ENCODE measurements around the gene PLAAT5.

The PLAAT5 gene

GRCh38 chr11:63512816-63513215 lies 21.8 kb upstream of the PLAAT5 start:
- no peaks in the 10 kb centered on the region for H3K36me3 ChIP-seq (ENCODE audit: control insufficient read depth in 1 of 2, insufficient read depth in 2 of 2, low read length in 2 of 2)
- no peaks in the 10 kb centered on the region for H3K79me2 ChIP-seq (ENCODE audit: control insufficient read depth, insufficient read depth, low read length, poor library complexity)
- no peak overlapping the region for H2BK120ac ChIP-seq (ENCODE audit: insufficient read depth, low read length, poor library complexity)
- H3K18ac ChIP-seq (ENCODE audit: low read length) = no peak overlapping the region
- H4K12ac ChIP-seq (ENCODE audit: low read depth, low read length) = no peak overlapping the region
- peaks cover 2% of the 10 kb centered on the region for H3K79me1 ChIP-seq (ENCODE audit: low read length)
- H3K9ac ChIP-seq (ENCODE audit: low read length) = no peak overlapping the region
- DNase-seq = no peak
- peaks cover 2 to 5% of the 10 kb centered on the region in 2 experiments for H3K4me1 ChIP-seq (ENCODE audit: control insufficient read depth in 1 of 2, insufficient read depth in 2 of 2, low read length in 2 of 2)
- no peak overlapping the region for H3K27ac ChIP-seq (ENCODE audit: low read depth, low read length)
- H3K4me2 ChIP-seq (ENCODE audit: low read length) = no peak overlapping the region
- H3K4ac ChIP-seq (ENCODE audit: low read depth, low read length) = no peak overlapping the region
- no peak overlapping the region for H3K23ac ChIP-seq (ENCODE audit: low read length)
- H3K4me3 ChIP-seq (ENCODE audit: low read depth, low read length) = no peak overlapping the region
- H4K91ac ChIP-seq (ENCODE audit: low read depth, low read length) = no peak overlapping the region
- H2BK12ac ChIP-seq (ENCODE audit: low read length) = no peak overlapping the region
- no peak overlapping the region for H2AK5ac ChIP-seq (ENCODE audit: low read length)
- H2BK5ac ChIP-seq (ENCODE audit: low read depth, low read length, poor library complexity) = no peak overlapping the region
- peaks cover 2% of the 10 kb centered on the region for H3K9me3 ChIP-seq (ENCODE audit: insufficient read depth, low read depth, low read length)
- WGBS (ENCODE audit: extremely low coverage, insufficient coverage, insufficient read length) = no CpG with 5 or more reads among the region's 7 CpGs
- H4K8ac ChIP-seq (ENCODE audit: low read depth, low read length) = no peak overlapping the region
- no peaks in the 10 kb centered on the region for H3K27me3 ChIP-seq (ENCODE audit: insufficient read depth, low read length)
- no peak overlapping the region for H2AFZ ChIP-seq (ENCODE audit: insufficient read depth, low read length, poor library complexity)
- H3K14ac ChIP-seq (ENCODE audit: low read length) = no peak overlapping the region

- H3K79me1 ChIP-seq (ENCODE audit: low read length) = peaks cover 5% of the 10 kb centered on the region
- H3K9me3 ChIP-seq (ENCODE audit: insufficient read depth, low read depth, low read length) = no peaks in the 10 kb centered on the region
- H2AFZ ChIP-seq (ENCODE audit: insufficient read depth, low read length, poor library complexity) = no peak overlapping the region
- no peak overlapping the region for H3K18ac ChIP-seq (ENCODE audit: low read length)
- no peaks in the 10 kb centered on the region for H3K27me3 ChIP-seq (ENCODE audit: insufficient read depth, low read length)
- no peak for DNase-seq
- no peak overlapping the region for H4K8ac ChIP-seq (ENCODE audit: low read depth, low read length)
- H3K27ac ChIP-seq (ENCODE audit: low read depth, low read length) = no peak overlapping the region
- no peak overlapping the region for H2BK120ac ChIP-seq (ENCODE audit: insufficient read depth, low read length, poor library complexity)
- no peak overlapping the region for H4K91ac ChIP-seq (ENCODE audit: low read depth, low read length)
- no peak overlapping the region for H3K4ac ChIP-seq (ENCODE audit: low read depth, low read length)
- no peak overlapping the region for H2BK5ac ChIP-seq (ENCODE audit: low read depth, low read length, poor library complexity)
- WGBS (ENCODE audit: extremely low coverage, insufficient coverage, insufficient read length) = no CpG with 5 or more reads among the region's 11 CpGs
- H3K79me2 ChIP-seq (ENCODE audit: control insufficient read depth, insufficient read depth, low read length, poor library complexity) = no peaks in the 10 kb centered on the region
- no peak overlapping the region for H2BK12ac ChIP-seq (ENCODE audit: low read length)
- H4K12ac ChIP-seq (ENCODE audit: low read depth, low read length) = no peak overlapping the region
- H2AK5ac ChIP-seq (ENCODE audit: low read length) = no peak overlapping the region
- no peak overlapping the region for H3K4me2 ChIP-seq (ENCODE audit: low read length)
- H3K36me3 ChIP-seq (ENCODE audit: control insufficient read depth in 1 of 2, insufficient read depth in 2 of 2, low read length in 2 of 2) = no peaks in the 10 kb centered on the region
- H3K14ac ChIP-seq (ENCODE audit: low read length) = no peak overlapping the region
- H3K9ac ChIP-seq (ENCODE audit: low read length) = no peak overlapping the region
- H3K23ac ChIP-seq (ENCODE audit: low read length) = no peak overlapping the region
- H3K4me3 ChIP-seq (ENCODE audit: low read depth, low read length) = no peak overlapping the region
- peaks cover 5 to 13% of the 10 kb centered on the region in 2 experiments for H3K4me1 ChIP-seq (ENCODE audit: control insufficient read depth in 1 of 2, insufficient read depth in 2 of 2, low read length in 2 of 2)
These were observed 20.2 kb upstream of the PLAAT5 start for GRCh38 chr11:63511048-63511748.

- no peaks in the 10 kb centered on the region for H3K9me3 ChIP-seq (ENCODE audit: insufficient read depth, low read depth, low read length)
- H3K79me1 ChIP-seq (ENCODE audit: low read length) = peaks cover 3% of the 10 kb centered on the region
- no peak overlapping the region for H2BK120ac ChIP-seq (ENCODE audit: insufficient read depth, low read length, poor library complexity)
- H3K18ac ChIP-seq (ENCODE audit: low read length) = no peak overlapping the region
- H4K8ac ChIP-seq (ENCODE audit: low read depth, low read length) = no peak overlapping the region
- H3K27me3 ChIP-seq (ENCODE audit: insufficient read depth, low read length) = no peaks in the 10 kb centered on the region
- H3K23ac ChIP-seq (ENCODE audit: low read length) = no peak overlapping the region
- H2BK12ac ChIP-seq (ENCODE audit: low read length) = no peak overlapping the region
- H3K4me1 ChIP-seq (ENCODE audit: control insufficient read depth in 1 of 2, insufficient read depth in 2 of 2, low read length in 2 of 2) = peaks cover 9 to 16% of the 10 kb centered on the region in 2 experiments
- no peak overlapping the region for H3K9ac ChIP-seq (ENCODE audit: low read length)
- H3K4me3 ChIP-seq (ENCODE audit: low read depth, low read length) = no peak overlapping the region
- WGBS (ENCODE audit: extremely low coverage, insufficient coverage, insufficient read length) = no CpG with 5 or more reads among the region's 7 CpGs
- peaks cover 1% of the 10 kb centered on the region for H3K79me2 ChIP-seq (ENCODE audit: control insufficient read depth, insufficient read depth, low read length, poor library complexity)
- H3K27ac ChIP-seq (ENCODE audit: low read depth, low read length) = no peak overlapping the region
- no peak overlapping the region for H3K14ac ChIP-seq (ENCODE audit: low read length)
- H2BK5ac ChIP-seq (ENCODE audit: low read depth, low read length, poor library complexity) = no peak overlapping the region
- no peak overlapping the region for H2AK5ac ChIP-seq (ENCODE audit: low read length)
- H2AFZ ChIP-seq (ENCODE audit: insufficient read depth, low read length, poor library complexity) = no peak overlapping the region
- H3K4me2 ChIP-seq (ENCODE audit: low read length) = no peak overlapping the region
- no peak overlapping the region for H4K91ac ChIP-seq (ENCODE audit: low read depth, low read length)
- no peak overlapping the region for H3K4ac ChIP-seq (ENCODE audit: low read depth, low read length)
- DNase-seq = no peak
- no peaks in the 10 kb centered on the region for H3K36me3 ChIP-seq (ENCODE audit: control insufficient read depth in 1 of 2, insufficient read depth in 2 of 2, low read length in 2 of 2)
- H4K12ac ChIP-seq (ENCODE audit: low read depth, low read length) = no peak overlapping the region
These were observed 19.5 kb upstream of the PLAAT5 start for GRCh38 chr11:63510360-63511047.

DNA sequence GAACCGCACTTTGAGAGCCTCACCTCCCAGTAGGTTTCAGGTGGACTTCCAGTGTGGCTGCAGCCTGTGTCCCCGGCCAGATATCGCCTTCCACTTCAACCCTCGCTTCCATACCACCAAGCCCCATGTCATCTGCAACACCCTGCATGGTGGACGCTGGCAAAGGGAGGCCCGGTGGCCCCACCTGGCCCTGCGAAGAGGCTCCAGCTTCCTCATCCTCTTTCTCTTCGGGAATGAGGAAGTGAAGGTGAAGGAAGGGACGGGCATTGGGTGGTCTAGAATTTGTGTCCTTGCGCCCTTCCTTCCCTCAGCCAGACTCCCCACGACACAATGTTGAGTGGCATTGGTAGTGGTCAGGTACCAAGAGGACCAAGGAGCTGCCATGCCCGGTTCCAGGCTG lies 17.8 kb upstream of the PLAAT5 start:
- H3K4me1 ChIP-seq (ENCODE audit: control insufficient read depth in 1 of 2, insufficient read depth in 2 of 2, low read length in 2 of 2) = peaks cover 9 to 16% of the 10 kb centered on the region in 2 experiments
- H4K91ac ChIP-seq (ENCODE audit: low read depth, low read length) = no peak overlapping the region
- no peak overlapping the region for H2AK5ac ChIP-seq (ENCODE audit: low read length)
- H3K27me3 ChIP-seq (ENCODE audit: insufficient read depth, low read length) = no peaks in the 10 kb centered on the region
- H2AFZ ChIP-seq (ENCODE audit: insufficient read depth, low read length, poor library complexity) = no peak overlapping the region
- H3K9ac ChIP-seq (ENCODE audit: low read length) = no peak overlapping the region
- H3K79me2 ChIP-seq (ENCODE audit: control insufficient read depth, insufficient read depth, low read length, poor library complexity) = peaks cover 1% of the 10 kb centered on the region
- H3K4me3 ChIP-seq (ENCODE audit: low read depth, low read length) = no peak overlapping the region
- no peak overlapping the region for H2BK12ac ChIP-seq (ENCODE audit: low read length)
- no peak overlapping the region for H4K12ac ChIP-seq (ENCODE audit: low read depth, low read length)
- H3K14ac ChIP-seq (ENCODE audit: low read length) = no peak overlapping the region
- peaks cover 4% of the 10 kb centered on the region for H3K79me1 ChIP-seq (ENCODE audit: low read length)
- H3K4me2 ChIP-seq (ENCODE audit: low read length) = no peak overlapping the region
- no peak overlapping the region for H2BK120ac ChIP-seq (ENCODE audit: insufficient read depth, low read length, poor library complexity)
- H3K9me3 ChIP-seq (ENCODE audit: insufficient read depth, low read depth, low read length) = no peaks in the 10 kb centered on the region
- H3K18ac ChIP-seq (ENCODE audit: low read length) = no peak overlapping the region
- H3K27ac ChIP-seq (ENCODE audit: low read depth, low read length) = no peak overlapping the region
- no peaks in the 10 kb centered on the region for H3K36me3 ChIP-seq (ENCODE audit: control insufficient read depth in 1 of 2, insufficient read depth in 2 of 2, low read length in 2 of 2)
- no peak overlapping the region for H3K23ac ChIP-seq (ENCODE audit: low read length)
- WGBS (ENCODE audit: extremely low coverage, insufficient coverage, insufficient read length) = no CpG with 5 or more reads among the region's 12 CpGs
- DNase-seq = no peak
- no peak overlapping the region for H4K8ac ChIP-seq (ENCODE audit: low read depth, low read length)
- no peak overlapping the region for H3K4ac ChIP-seq (ENCODE audit: low read depth, low read length)
- H2BK5ac ChIP-seq (ENCODE audit: low read depth, low read length, poor library complexity) = no peak overlapping the region
